Stimulated activated CD4-positive, alpha-beta T cell treated with anti-CD3 and anti-CD28 coated beads, TNF-alpha, amount 100 ng/mL, for 4 hours (primary cell): ENCODE data around the gene TFB1M.
"Not testable (repeated sequence)": the region's sequence is repeated elsewhere in the genome, so short reads cannot be mapped to it uniquely, and the experiment has no call there.

Experiments used
- DNase-seq, 3 experiments: peaks; one replicate each; pipeline ENCODE4 v3.0.0-alpha.2; 2020; ENCODE audit warnings: low read depth in 3 of 3

TFB1M gene

GRCh38 chr6:155240905-155241600 is 73.2 kb downstream of the TFB1M start:
- no peak for DNase-seq

DNA sequence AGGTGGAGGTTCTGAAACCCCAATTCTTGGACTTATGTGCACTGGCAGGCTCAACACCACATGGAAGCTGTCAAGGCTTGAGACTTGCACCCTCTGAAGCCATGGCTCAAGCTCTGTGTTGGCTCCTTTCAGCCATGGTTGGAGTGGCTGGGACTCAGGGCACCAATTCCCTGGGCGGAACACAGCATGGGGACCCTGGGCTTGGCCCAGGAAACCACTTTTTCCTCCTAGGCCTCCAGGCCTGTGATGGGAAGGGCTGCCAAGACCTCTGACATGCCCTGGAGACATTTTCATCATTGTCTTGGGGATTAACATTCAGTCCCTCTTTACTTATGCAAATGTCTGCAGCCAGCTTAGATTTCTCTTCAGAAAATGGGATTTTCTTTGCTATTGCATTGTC is 76.7 kb downstream of the TFB1M start:
- no peak for DNase-seq

- DNase-seq, result no peak
Observed at GRCh38 chr6:155235087-155235486, 79.2 kb downstream of the TFB1M start.

DNA sequence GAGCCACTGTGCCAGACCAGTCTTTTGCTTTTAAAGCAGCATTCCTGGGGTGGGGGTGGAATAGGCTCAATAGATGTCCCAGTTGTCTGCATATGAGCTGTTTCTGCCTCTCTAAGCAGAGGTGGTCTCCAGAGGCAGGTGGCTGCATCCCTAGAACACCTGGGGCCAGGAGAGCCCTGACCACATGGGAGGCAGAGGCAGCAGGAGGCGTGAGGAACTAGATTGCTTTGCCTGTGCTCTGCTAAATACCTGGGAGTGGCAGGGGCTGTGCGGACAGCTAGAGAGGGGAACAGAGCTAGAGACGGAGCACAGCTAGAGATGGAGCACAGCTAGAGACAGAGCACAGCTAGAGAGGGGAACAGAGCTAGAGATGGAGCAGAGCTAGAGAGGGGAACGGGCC is 79.6 kb downstream of the TFB1M start:
- DNase-seq, result no peak

DNA sequence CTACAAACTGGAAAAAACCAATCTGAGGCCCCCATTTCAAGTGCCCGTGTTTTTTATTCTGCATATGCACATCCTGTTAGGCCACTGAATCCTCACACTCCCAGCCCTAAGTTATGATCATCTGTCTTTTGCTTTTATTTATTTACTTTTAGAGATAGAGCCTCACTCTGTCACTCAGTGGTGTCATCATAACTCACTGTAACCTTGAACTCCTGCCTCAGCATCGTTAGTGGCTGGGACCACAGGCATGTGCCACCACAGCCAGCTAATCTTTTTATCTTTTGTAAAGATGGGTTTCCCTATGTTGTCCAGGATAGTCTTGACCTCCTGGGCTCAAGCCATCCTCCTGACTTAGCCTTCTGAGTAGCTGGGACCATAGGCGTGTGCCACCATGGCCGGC is 80.1 kb downstream of the TFB1M start:
- DNase-seq, result no peak

- DNase-seq, result no peak
Observed at GRCh38 chr6:155232848-155233247, 81.4 kb downstream of the TFB1M start.

- DNase-seq, result not testable (repeated sequence)
Observed at GRCh38 chr6:155230975-155231374, 83.3 kb downstream of the TFB1M start.

GRCh38 chr6:155228546-155229166 is 85.6 kb downstream of the TFB1M start:
- DNase-seq, result no peak

DNA sequence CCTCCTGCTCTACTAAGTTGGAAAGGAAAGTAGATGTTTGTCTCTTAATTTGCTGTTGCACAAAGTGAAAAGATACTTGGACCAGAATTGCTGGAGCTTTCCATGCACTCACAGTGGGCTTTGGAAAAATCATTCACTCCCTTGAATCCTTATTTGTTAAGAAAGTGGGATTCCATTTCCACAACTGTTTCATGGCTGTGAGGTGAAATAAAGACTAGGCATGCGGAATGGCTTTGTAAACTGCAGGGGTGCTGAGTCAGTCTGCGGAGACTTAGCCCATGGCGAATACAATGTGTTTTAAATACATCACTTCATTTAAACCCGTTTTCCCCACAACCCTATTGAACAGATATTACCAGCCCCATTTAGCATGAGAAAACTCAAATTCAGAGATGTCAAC is 87.2 kb downstream of the TFB1M start:
- no peak for DNase-seq

DNA sequence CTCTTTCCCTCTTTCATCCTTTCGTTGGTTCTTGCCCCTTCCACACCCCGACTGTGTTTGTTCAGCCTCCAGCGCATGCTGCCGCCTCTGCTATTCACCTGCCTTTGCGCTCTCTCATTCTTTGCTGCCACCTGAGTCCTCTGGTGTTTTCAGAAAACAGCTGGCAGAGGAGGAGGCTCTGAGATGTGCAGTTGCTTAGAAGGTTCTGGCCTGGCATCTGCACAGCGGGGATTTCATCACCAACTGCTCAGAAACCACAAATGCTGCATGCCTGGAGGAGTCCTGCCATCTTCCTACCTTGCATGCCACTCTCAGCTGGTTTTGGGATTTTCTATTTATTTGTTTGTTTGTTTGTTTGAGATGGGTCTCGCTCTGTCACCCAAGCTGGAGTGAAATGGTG is 89.7 kb downstream of the TFB1M start:
- no peak for DNase-seq

DNA sequence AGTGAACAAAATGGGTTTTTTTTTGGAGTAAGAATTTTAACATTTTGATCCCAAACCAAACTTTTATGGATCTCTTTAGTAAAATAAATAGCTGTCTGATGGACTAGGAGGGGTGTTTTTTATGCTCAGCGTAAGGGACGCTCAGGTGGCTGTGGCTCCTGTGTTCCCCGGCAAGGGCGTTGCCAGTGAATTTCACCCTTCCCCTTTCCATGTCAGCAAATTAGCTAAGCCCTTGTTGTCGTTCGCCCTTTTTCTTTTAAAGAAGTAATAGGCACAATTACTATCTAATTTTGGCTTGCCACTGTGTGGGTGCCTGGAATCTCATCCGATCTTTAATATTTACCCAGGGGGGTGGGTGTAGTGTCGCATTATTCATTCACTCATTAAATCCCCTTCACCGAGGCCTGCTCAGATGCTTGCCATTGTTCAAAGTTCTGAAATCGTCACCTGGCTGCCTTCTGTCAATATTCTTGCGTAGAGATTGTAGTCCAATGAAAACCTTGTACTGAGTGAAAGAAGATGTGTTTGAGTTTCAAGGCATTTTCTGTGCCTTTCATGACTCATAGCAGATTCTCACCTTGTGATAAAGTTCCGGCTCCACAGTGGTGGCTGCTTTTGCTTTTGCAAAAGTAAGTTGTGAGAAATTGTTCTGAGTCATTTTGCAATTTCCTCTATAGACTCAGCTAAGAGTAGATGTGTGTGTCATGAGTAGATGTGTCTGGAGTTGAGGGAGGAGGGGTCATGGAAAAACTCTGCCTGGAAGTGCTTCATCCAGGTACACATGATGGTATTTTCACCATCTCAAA is 90.4 kb downstream of the TFB1M start:
- DNase-seq, result peak in 2 of 3 experiments; percentile 8 to 21

DNA sequence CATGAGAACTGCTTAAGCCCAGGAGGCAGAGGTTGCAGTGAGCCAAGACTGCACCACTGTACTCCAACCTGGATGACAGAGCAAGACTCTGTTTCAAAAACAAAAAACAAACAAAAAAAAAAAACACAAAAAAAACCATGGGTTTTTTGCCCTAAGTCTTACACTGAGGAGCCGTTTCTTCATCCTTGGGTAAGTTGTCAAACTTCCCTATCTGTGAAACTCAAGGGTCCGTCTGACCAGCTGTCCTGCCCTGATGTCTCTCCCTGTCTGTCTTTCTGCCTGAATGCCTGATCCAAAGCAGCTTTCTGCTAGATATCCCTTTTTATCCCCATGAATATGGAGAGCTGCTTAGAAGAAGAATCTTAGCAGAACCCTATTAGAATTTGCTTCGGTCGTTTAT is 91.8 kb downstream of the TFB1M start:
- no peak for DNase-seq

GRCh38 chr6:155221086-155221485 is 93.2 kb downstream of the TFB1M start:
- DNase-seq, result no peak

DNA sequence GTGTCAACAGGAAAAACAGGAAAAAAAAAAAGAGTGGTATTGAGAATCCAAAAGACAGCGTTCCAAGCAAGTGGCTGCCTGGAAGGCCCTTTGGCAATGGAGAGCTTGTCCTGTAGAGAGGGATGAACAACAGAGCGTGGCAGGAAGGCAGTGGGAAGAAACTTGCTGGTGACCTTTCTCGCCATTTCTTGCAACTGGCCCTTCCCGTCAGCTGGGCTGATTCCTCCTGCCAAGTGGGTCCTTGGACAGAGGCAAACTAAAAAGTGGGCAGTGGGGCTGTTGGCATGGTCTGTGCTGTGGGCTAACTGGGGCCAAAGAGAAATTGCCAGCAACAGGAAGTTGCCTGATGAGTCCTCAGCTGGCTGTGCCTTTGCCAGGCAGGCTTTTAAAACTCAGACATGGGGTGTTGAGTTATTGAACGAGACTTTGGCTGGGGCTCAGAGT is 94.4 kb downstream of the TFB1M start:
- no peak for DNase-seq

- DNase-seq, result no peak
Observed at GRCh38 chr6:155219299-155219698, 95.0 kb downstream of the TFB1M start.

GRCh38 chr6:155218711-155219110 is 95.6 kb downstream of the TFB1M start:
- DNase-seq, result not testable (repeated sequence)

DNA sequence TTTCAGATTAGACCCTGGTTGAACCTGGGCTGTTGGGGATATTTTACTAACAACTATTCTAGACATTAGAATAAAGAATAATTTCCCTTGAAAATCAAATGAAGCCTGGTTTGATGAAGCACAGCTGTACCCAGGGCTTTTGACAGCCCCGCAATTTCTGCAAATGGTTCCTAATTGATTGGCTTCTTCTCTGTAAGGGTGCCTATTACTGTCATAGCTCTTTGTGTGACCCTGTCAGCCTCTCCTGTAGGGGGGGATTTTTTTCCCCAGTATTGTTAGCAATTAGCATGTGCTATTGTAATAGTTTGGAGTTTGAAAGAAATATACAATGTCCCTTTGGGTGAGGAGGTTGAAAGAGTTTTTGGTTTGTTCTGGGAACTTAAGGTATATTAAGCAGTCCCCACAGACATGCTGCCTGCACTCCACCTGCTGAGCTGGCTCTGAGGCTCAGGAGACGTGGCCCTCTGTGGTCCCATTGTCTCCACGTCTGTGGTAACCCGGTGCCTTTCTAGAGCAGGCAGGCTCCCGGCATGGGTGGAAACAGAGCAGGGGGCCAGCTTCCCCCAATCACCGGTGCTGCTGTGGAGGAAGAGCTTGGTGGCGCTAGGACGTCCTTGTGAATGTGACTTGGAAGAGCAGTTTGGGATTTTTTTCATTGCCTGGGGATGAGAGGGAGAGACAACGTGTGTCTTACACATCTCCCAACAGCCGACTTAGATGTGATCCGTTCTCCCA is 97.8 kb downstream of the TFB1M start:
- no peak for DNase-seq

DNA sequence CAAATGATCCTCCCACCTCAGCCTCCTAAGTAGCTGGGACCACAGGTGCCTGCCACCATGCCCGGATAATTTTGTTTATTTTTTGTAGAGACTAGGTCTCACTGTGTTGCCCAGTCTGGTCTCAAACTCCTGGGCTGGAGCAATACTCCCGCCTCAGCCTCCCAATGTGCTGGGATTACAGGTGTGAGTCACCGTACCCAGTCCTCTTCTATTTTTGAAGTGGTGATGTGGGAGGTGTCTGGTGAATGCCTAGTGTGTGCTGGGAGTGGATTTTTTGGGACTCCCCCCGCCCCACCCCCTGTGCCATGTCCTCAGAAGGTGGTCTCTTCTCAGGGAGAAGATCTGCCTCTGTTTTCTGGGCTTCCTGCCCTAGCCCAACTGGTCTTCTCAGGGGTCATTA is 98.4 kb downstream of the TFB1M start:
- no peak for DNase-seq

GRCh38 chr6:155213611-155214372 is 100.5 kb downstream of the TFB1M start:
- DNase-seq, result no peak

GRCh38 chr6:155212616-155213380 is 101.5 kb downstream of the TFB1M start:
- no peak for DNase-seq

- no peak for DNase-seq
Observed at GRCh38 chr6:155212106-155212505, 102.2 kb downstream of the TFB1M start.
